IPS-NIHi7 (cell line): ENCODE results near the gene NMT2.
"Not testable (repeated sequence)": the region's sequence is repeated elsewhere in the genome, so short reads cannot be mapped to it uniquely, and the experiment has no call there.

ENCODE experiments used
- DNase-seq: peaks from one replicate; pipeline ENCODE4 v3.0.0; 2012; ENCODE audit warnings: mixed read lengths; ENCODE audit errors: extremely low spot score

Gene NMT2

DNA sequence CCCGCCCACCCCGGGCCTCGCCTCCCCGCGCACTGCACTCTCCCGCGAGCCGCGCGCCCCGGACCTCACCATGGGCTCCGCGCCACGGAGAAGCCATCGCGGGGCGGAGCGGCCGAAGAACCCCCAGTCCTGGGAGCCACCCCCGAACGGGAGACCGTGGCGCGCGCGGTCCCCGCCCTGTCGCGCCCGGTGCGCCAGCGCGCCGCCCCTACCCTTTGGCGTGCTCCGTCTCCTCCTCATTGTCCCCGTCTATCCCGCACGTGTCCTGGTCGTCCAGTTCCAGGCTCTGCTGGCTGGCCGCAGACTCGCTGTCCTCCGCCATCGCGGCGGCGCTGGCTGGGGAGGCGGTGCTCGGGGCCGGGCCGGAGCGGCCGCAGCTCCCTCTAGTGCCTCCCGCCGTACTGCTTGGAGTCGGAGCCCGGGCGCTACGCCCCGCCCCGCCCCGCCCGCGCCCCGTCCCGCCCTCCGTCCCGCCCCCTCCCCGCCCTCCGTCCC lies at the start of gene NMT2:
NMT2 (minus strand) TSS at position 403 of the 495 bp plus-strand sequence; CDS start at position 322, 81 bp downstream.
- peak; percentile 95 for DNase-seq

DNA sequence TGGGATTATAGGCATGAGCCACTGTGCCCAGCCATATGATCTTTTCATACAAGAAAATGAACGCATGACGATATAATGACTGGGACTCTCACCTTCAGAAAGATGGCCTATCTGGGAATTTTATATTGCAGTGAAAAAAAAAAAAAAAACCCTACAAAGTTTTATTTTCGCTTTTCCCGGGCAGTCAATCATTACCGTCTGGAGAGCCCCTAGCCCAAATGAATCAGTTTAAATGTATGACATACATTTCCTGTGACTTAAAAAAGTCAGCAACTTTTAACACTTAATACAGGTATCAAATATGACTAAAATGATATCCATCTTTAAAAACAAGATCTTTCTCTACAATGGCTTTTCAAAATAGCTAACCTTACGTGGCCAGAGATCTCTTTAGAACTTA lies 48.2 kb upstream of the NMT2 start:
- no peak for DNase-seq

DNA sequence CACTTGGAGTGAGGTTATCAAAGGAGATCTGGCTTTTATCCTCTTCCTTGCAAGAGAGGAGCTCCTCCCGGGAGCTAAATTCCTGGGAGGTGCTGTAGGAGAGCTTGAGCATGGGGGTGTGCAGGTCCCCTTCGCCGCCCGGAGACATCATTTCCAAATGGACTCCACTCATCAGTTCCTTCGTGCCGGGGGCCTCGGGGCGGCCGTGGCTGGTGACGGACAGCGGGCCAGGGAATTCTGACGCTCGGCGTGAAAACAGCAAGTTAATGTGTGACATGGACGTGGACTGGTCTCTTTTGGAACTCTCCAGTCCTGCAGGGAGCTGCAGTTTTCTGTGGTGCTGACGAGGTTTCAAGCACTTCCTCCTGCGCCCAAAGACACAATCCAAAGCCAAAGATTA lies 45.7 kb upstream of the NMT2 start:
- no peak for DNase-seq

DNA sequence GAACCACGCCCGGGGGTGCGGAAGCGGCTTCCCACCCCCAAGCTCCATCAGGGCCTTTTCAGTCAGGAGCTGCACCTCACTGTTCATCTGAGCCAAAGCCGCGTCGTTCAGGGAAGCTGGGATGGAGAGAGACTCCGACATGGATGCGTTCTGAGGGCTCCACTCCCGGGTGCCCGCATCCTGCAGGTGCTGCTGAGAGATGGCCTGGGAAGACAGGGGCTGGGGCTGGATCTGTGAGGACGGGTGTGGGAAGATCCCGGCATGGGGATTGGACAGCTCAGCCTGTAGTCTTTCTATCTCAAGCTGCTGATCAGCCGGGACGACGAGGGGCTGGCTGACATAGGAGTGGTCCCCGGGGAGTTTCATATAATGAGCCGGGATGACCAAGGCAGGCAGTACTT lies 45.0 kb upstream of the NMT2 start:
- no peak for DNase-seq

DNA sequence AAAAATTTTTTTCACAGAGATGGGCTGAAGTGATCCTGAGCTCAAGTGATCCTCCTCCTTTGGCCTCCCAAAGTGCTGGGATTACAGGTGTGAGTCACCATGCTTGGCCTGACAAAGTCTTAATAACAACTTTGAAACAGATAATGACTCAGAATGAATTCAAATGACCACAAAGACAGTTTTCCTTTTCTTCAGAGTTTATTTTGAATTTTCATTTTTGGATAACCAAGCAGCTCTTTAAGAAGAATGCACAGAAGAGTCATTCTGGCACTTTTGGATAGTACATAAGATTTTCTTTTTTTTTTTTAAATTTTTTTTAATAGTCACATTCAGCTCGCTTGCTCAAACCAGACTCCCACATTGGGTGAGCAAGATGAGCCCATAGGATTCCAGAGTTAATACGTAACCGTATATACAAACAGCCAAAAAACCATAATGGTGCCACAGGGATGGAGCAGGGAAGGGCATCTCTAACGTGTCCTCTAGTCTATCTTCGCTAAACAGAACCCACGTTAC lies 43.0 kb upstream of the NMT2 start:
- no peak for DNase-seq

DNA sequence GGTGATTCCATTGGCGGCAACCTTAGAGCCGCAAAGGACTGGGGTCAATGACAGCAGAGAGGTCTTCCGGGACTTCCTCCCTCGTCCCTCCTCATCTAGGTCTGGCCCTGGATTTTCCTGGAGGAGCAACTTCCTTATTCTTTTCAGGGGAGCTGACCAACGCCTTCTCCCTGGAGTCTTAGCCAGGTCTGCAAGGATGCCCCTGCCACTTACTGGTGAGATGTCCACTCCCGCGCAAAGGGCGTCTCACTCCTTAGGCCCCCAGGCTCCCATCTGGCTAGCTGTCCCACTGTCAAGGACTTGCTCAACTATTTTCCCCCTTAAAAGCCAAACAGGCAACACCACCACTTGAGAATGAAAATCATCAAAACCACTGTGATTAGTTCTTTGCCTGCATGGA lies 42.0 kb upstream of the NMT2 start:
- DNase-seq = no peak

DNA sequence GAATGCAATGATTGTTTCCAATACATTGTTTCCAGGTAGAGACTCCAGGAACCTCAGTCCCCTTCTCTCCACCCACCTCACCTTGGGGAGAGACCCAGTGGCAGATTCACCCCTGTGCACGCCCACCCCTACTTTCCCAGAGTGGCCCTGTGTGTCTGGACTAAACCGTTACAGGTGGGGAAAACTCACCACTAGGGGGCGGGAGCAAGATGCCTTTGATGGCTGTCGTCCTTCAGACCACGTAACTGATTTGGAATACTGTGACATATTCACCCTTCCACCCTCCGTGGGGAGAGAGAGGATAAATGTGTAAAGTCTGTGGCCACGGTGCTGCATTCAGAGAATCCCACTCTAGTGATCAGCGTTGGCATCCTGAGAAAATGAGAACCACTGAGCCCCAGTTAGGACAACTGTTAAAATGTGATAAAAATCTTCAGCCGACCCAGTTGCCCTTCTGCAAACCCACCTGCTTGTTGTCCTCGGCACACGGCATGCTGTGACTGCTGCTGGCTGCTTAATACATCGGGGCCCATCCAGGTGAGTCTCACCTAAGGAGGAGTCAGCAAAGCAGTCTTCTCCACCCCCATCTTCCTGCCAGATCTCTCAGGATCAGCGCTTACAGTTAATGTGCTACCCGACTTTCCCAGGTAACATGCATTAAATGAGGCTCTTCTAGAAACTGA lies 41.5 kb upstream of the NMT2 start:
- DNase-seq = peak; percentile 84

DNA sequence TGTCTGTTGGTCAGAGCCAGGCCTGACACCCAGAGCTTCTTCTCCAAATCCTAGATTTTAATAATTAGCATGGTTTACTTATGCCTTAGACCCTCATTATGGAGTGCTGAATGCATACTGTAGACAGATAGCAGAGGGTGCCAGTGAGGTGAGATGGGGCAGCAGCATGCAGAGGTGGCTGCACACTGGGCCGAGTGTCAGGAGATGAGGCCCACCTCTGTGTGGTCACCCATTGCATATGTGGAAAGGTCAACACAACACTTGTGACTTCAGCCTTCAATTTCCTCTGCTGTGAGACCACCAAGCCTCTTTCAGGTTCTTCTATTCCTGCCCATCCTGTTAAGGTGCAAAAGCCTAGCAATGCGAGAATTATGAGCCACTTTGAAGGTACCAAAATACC lies 39.7 kb upstream of the NMT2 start:
- no peak for DNase-seq

DNA sequence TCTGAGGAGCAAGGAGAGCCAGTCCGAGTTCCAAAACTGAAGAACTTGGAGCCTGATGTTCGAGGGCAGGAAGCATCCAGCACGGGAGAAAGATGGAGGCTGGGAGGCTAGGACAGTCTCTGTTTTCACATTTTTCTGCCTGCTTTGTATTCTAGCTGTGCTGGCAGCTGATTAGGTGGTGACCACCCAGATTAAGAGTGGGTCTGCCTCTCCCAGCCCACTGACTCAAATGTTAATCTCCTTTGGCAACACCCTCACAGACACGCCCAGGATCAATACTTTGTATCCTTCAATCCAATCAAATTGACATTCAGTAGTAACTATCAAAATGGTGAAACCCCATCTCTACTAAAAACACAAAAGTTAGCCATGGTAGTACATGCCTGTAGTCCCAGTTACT lies 38.9 kb upstream of the NMT2 start:
- not testable (repeated sequence) for DNase-seq

DNA sequence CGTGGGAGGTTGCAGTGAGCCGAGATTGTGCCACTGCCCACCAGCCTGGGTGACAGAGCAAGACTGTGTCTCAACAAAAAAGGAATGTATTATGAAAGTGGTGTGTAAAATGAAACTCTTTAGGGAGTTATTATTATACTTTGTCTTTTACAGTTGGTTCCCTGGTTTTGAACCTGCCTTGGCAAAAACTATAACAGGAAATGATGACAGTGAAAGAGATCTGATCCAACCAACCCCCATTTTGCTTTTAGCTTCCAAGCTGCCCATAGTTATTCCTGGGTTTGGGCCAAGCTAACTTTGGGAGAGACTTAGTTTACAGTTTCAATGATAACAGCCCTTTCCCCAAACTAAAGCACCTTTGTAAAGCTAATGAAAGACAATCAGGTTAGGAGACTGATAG lies 34.1 kb upstream of the NMT2 start:
- no peak for DNase-seq

DNA sequence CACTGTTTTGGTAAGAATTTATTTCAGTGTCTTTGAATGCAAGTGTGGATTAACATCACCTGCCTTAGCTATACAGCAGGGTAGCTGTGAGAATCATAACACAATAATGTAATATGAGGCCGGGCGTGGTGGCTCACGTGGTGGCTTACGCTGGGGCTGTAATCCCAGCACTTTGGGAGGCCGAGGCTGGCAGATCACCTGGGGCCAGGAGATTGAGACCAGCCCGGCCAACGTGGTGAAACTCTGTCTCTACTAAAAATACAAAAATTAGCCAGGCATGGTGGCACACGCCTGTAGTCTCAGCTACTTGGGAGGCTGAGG lies 33.8 kb upstream of the NMT2 start:
- DNase-seq = not testable (repeated sequence)

DNA sequence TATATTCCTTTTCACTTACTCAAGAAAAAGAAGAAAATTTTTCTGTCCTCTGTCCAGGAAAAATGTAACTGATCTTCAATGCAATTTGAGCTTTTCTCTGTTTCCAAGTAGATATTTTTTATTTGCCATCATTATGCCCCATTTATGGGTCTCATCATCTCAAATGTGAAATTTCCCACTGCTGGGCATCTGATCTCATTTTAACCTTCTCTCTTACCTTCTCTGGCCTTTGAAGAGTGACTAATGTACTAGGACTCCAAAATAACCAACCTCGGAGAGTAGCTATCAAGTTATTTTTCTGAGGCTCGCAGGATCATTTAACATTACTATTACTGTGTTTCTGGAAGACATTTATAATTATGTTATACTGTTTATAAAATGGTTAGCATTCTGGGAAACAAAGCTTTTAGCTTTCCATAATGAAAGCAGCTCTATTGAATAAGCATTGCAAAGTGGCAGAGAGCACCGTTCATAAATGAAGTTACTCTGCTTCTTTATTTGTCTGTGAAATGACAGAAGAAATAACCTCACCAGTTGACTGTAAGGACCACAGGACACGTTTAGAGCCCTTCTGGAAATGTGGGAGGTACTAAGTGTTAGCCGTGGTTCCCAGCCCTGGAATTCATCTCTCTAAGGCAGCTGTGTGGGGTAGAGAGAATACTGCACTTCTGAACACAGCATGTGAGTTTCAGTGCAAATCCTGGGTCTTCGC lies 33.3 kb upstream of the NMT2 start:
- no peak for DNase-seq

DNA sequence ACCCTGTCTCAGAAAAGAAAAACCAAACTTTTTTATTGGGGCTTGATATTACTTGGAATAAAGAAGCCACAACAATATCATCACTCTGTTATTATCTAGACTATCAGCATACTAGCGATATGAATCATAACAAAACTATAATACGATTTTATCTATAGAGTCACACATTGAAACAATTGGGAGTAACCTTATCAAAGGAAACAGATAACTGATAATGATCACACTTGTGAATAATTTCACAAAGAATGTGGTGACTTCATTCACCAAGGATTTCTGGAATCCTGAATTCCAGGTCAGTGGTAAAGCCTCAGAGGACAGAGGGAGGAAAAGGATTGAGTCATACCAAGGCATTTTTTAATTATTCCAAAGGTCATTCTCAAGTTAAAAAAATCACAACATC lies 32.1 kb upstream of the NMT2 start:
- DNase-seq = peak; percentile 56

DNA sequence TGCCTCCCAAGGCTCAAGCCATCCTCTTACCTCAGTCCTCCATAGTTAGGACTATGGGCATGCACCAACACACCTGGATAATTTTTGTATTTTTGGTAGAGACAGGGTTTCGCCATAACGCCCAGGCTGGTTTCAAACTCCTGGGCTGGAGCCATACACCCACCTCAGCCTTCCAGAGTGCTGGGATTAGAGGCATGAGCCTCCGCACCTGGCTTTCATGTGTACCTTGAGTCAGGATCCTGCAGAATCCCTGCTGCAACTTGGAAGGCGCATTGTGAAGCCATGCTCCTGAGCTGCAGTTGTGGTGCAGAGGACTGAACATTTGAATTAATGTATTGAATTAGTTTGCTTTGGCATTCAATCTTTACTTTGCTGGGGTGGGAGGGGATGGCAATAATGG lies 29.4 kb upstream of the NMT2 start:
- no peak for DNase-seq

DNA sequence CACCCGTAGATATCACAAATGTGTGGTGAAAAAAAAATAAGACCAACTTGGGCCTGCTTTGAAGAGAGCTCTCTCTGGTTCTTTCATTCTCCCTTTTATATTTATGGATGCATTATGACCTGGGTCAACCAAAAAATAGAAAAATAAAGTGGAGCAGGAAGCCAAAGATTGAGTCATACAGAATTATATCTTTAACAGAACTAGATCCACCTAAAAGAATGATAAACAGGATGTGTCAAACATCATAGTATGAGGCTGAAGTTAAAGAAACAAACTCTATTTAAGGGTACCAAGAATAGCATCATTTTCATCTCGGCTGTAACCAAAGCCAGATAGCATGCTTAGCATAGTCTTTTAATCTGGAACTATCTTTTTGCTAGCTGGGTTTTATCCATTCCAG lies 28.8 kb upstream of the NMT2 start:
- DNase-seq = no peak

DNA sequence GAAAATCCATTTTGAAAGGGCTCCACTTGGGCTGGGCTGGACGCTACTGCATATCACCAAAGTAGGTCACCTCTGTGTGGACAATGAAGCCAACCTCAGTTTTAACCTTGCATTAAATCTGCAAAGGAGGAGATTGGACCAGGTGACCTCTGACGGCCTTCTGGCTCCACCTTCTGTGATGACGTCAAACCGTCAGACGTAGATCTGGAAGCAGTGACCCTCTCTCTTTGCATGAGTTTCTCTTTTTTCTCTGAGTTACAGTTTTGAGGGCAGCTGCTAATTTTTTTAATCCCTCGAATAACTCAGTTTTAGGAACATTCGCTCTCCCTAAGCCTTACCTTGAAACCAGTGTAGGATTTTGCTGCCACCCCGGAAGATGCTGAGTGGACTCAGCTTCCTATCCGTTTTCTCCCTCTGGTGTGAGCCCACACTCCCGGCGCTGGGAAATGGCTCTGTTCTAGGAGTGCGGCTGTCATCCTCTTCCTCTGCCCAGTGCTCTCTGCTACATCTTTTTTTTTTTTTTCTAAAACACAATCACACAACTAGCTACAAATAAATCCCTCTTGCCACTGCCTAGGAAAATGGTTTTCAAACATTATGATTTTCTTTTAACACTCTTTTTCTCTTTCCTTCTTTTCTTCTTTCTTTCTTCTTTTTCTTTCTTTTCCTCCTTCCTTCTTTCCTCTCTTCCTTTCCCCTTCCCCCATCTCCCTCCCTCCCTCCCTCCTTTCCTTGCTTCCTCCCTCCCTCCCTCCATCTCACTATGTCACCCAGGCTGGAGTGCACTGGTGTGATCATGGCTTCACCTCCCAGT lies 27.7 kb upstream of the NMT2 start:
- DNase-seq = peak; percentile 46

DNA sequence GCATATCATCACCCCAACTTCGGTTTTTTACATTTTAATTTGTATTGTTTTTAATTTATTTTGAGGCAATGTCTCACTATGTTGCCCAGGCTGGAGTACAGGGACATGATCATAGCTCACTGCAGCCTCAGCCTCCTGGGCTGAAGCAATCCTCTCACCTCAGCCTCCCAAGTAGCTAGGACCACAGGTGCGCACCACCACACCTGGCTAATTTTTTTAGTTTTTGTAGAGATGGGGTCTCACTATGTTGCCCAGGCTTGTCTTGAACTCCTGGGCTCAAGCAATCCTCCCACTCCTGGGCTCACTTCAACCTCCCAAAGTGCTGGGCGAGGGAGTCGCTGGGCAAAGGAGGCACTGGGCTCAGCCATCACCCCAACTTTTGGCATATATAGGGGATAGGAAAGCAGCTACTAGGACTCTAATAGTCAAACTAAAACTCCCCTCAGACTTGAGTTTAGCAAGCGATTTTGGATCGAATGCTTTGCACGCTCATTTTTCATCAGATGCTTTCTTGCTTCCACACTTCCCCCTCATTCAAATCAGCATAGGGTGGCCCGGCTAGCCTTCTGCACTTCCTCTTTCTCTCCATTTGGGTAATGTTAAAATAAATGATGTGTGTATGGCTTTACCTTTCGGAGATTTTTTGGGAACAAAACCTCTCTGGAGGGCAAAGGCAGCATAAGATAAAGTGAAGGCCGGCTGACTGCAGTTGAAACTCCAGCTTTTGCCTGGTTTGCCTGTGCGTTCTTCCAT lies 20.8 kb upstream of the NMT2 start:
- DNase-seq = no peak

DNA sequence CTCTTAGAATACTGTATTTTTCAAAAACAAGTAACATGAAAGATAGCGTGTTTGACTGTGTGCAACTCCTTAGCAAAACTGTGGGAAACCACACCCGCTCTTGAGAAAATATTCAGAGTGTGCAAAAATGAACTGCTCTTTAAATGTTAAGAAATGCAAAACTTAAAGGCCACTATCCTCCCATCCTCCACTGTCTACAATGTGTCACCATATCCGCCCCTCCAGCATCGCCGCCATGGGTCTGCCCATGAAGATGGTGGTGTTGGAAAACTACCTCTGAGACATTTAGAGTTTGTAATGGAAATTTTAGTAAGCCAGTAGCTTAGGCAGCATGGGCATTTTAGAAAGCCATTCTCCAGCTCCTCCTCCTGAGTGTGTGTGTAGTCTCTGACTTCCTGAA lies 20.1 kb upstream of the NMT2 start:
- DNase-seq = no peak

DNA sequence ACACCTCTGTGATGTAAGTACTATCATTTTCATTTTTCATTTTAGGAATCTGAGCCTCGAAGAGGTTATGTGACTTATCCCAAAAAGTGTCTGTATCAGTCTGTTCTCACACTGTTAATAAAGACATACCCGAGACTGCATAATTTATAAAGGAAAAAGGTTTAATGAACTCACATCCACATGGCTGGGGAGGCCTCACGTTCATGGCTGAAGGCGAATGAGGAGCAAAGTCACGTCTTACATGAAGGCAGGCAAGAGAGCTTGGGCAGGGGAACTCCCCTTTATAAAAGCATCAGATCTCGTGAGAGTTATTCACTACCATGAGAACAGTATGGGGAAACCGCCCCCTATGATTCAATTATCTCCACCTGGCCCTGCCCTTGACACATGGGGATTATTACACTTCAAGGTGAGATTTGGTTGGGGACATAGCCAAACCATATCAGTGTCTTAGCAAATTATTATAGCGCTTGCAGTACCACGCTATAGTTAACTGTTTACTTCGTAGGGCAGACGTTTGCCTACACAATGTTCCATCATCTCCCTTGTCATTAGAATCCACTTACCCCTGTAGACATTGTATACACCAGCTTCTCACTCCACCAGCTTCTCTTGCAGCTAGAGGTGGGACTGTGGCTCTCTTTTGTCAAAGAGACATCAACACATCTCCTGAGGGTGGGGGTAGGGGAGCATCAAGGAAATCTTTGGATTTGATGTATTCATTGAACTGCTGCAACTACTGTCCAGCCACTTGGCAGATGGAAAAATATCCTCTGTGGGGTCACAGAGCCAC lies 15.4 kb upstream of the NMT2 start:
- DNase-seq = no peak

DNA sequence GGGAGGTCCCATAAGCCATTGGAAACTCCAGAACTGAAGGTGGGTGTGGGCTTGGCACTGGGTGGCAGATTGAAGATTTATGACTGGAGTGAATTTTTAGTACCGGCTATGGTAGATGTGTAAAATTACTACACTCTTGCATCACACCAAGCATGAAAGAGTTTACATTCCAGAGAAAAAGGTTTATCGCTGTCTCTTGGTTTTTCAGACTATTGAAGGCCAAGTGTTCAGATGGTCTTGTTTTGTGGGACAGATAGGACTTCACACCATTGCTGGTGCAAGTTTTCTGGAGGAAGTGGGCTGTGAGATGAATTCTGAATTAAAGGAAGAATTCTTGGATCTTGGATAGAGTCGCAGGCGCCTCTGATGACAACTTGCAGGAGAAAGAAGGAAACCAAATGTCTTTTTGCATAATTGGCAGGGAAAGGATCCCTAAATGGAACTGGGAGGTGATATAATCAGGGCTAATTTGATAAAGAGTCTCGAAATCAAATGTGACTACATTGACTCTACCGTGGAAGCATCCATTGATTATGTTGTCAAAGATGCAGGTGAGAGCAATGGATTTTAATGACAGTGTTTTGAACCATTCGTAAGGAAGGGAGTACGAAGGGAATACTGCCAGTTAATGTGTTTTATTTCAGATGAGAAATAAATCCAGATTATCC lies 14.2 kb upstream of the NMT2 start:
- no peak for DNase-seq
